ENCODE results near the gene HCN4. TPM values are rescaled to one million over a fixed set of nuclear protein-coding genes. Genes with fewer than 3 reads are reported as not detected.

Gene HCN4
- total RNA-seq, 2 experiments from 2014 or later = not detected

DNA sequence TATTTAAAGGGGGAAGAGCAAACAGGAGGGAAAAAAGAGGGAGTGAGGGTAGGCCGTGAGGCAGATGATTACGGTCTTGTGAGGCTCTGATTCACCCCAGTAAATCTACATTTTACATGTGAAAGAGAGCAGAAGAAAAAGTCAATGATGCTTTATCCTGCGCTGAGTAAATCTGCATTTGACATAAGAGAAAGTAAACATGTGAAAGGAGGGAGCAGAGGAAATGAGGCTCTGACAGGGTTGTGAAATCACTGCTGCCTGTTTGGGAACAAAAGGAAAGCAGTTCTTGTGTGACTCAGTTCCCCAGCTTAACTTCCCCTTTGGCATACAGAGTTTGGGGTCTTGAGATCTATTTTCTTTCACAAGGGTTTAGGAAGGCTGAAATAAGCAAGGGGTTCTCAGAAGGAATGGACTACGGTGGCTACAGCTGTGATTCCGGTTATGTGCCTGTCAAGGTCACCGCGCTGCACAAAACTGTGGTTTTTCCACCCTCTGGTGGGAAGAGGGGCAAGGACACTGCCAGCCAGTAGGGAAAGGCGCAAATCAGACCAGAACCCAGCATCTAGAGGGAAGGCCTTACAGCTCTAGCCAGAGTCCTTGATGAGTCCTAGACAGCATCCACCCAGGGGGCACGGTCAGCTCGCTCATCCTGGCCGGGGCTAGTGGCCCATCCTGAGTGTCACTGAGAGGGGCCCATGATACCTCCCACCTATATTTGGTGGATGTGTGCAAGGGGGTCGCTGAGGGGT, 18.9 kb upstream of the HCN4 start:
- CTCF ChIA-PET = no interaction called here
- Mint-ChIP-seq H3K4me1 (no peaks in the 10 kb centered on the region), H3K27me3 (peaks cover 19% of the 10 kb centered on the region), H3K36me3 (no peaks in the 10 kb centered on the region), H3K27ac (no peak overlapping the region), H3K4me3 (no peak overlapping the region), H3K9me3 (ENCODE audit: low read depth) (no peaks in the 10 kb centered on the region)
- ATAC-seq = no peak
- DNase-seq = no peak

DNA sequence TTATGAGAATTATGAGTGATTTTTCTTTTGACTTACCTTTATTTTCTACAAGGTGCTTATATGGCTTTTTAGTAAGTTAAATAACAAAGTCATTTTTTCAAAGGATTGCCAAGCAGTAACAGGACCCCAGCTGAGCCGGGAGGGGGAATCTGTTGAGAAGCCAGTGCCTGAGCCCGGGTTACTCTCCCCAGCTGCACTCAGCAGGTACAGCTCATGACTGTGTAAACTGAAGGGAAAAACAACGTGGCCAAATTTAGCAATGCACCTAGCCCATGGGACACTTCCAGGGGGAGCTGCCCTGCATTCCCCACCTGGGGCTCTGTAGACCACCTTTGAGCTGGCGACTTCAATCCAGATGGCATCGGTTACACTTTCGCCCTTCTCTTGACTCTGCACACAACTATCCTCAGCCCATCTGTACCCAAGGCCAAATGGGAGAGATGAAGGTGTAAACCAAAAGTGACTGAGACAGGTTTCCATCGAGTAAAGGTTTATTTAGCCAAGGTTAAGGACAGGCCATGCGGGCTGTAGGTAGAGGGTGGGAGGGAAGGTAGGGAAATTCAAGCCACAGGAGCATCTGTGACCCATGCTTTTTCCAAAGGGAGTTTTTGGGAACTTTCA, 18.2 kb upstream of the HCN4 start:
- no peaks in the 10 kb centered on the region for H3K36me3 Mint-ChIP-seq
- DNase-seq = no peak
- H3K4me3 Mint-ChIP-seq = no peak overlapping the region
- CTCF ChIA-PET = no interaction called here
- ATAC-seq = no peak
- H3K27ac Mint-ChIP-seq = no peak overlapping the region
- no peaks in the 10 kb centered on the region for H3K4me1 Mint-ChIP-seq
- no peaks in the 10 kb centered on the region for H3K9me3 Mint-ChIP-seq (ENCODE audit: low read depth)
- H3K27me3 Mint-ChIP-seq = peaks cover 19% of the 10 kb centered on the region

DNA sequence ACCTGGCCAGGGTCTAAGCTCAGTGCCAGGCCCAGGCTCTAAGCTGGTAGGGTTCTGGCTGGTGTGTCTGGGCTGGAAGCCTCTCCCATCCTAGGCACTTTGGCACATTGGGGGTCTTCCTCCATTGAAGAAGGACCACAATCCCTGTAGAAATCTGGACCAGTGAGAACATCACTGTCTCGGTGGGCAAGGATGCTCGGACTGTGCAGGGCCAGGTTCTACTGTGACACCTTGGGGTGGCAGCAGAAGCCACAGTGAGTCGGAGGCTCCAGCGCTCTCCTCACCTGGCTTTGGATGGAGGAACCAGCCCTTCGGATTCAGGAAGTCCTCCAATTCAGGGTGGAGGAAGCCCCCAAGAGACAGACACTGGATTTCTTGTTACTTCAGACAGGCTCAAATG, 17.5 kb upstream of the HCN4 start:
- no peak for DNase-seq
- H3K4me1 Mint-ChIP-seq = no peaks in the 10 kb centered on the region
- ATAC-seq = no peak
- H3K9me3 Mint-ChIP-seq (ENCODE audit: low read depth) = no peaks in the 10 kb centered on the region
- no peaks in the 10 kb centered on the region for H3K36me3 Mint-ChIP-seq
- no peak overlapping the region for H3K27ac Mint-ChIP-seq
- H3K27me3 Mint-ChIP-seq = peaks cover 19% of the 10 kb centered on the region
- CTCF ChIA-PET = no interaction called here
- H3K4me3 Mint-ChIP-seq = no peak overlapping the region

DNA sequence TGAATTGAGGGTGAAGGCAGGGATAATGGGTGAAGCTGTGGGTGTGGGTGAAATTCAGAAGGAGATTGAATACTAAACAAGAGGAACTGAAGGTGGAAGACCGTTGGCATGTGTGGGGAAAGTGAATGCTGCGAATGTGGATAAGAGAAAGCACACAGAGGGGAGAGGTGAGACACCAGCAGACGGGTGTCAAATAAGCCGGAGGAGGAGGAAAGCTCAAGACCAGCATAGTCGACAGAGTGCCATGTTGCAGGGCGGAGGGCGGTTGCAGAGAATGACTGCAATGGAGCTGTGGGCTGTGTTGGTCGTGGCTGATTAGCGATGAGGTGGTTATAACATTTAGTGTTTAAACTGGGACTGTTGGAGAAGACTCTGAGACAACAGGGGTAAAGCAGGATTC, 16.4 kb upstream of the HCN4 start:
- ATAC-seq (no peak), DNase-seq (no peak)
- Mint-ChIP-seq H3K27me3 (peaks cover 23% of the 10 kb centered on the region), H3K9me3 (ENCODE audit: low read depth) (peaks cover 2% of the 10 kb centered on the region), H3K36me3 (no peaks in the 10 kb centered on the region), H3K4me3 (no peak overlapping the region), H3K27ac (no peak overlapping the region), H3K4me1 (no peaks in the 10 kb centered on the region)
- CTCF ChIA-PET = no interaction called here

DNA sequence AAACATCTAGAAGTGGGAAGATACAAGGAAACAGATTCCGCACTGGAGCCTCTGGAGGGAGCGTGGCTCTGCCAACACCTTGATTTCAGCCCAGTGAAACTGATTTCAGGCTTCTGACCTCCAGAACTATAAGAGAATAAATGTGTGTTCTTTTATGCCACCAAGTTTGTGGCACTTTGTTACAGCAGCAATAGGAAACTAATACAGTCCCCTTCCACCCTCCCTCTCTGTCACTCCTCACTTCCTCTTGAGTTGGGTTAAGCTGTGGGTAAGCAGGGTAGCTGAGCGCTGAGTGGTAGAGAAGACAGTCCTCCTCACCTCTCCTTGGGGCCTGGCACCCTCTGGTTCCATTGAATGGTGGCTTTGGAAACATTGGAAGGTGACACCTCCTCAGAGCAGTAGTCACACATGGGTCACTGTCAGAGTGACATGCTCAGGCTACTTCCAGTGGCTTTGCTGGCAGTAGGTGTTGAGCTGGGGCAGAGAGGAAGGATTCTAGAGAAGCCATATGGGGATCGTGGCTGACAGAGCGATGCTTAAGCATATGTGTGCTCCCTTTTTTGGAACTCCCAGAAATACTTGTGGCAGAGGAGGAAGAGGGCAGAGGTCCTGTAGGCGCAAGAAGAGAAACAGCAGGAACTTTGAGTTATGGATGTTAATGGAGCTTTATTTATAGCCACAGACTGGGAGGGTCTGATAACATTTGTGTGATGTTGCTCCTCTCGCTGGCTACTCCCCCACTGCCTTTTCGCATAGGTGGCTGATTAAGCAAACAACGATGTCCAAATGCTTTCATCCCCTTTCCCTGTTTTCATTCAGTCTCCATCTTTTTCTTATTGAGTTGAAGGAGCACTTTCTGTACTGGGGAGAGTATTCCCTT, 14.8 kb upstream of the HCN4 start:
- Mint-ChIP-seq H3K4me1 (no peaks in the 10 kb centered on the region), H3K27ac (no peak overlapping the region), H3K27me3 (peaks cover 27% of the 10 kb centered on the region), H3K4me3 (no peak overlapping the region), H3K9me3 (ENCODE audit: low read depth) (peaks cover 2% of the 10 kb centered on the region), H3K36me3 (no peaks in the 10 kb centered on the region)
- ATAC-seq (no peak), DNase-seq (no peak)
- CTCF ChIA-PET = no interaction called here

DNA sequence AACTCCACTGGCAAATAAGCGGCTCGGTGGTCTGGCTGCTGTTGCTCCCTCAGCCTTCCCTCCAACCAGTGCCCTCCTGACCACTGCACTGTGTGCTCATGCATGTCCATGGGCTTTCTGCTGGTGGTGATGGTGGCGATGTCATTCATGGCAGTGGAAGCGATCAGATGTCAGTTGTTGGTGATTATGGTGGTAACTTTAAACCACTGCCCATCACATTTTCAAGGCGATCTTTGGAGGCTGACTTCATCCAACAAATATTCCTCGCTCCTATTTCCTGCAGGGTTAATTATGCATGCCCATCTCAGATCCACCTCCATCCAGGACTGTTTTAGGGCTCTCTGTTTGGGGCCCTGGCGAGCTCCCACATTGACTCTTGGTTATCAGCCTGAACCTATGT, 13.4 kb upstream of the HCN4 start:
- CTCF ChIA-PET = no interaction called here
- Mint-ChIP-seq H3K9me3 (ENCODE audit: low read depth) (peaks cover 2% of the 10 kb centered on the region), H3K36me3 (no peaks in the 10 kb centered on the region), H3K27me3 (peaks cover 27% of the 10 kb centered on the region), H3K4me1 (no peaks in the 10 kb centered on the region), H3K27ac (no peak overlapping the region), H3K4me3 (no peak overlapping the region)
- ATAC-seq (no peak), DNase-seq (no peak)

DNA sequence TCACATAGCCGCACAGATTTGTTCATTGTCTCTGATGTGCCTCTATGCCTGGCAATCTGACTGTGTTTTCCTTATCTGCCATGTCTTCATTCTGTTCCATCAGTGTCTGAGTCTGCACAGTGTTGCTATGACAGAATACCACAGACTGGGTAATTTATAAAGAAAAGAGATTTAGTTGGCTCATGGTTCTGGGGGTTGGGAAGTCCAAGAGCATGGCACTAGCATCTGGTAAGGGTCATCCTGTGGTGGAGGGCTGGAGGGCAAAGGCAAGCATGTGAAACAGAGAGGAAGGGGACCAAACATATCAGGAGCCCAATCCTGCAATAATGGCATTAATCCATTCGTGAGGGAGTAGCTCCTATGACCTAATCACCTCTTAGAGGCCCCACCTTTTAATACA, 11.9 kb upstream of the HCN4 start:
- Mint-ChIP-seq H3K4me1 (no peaks in the 10 kb centered on the region), H3K9me3 (ENCODE audit: low read depth) (peaks cover 2% of the 10 kb centered on the region), H3K27me3 (peaks cover 24% of the 10 kb centered on the region), H3K27ac (no peak overlapping the region), H3K36me3 (no peaks in the 10 kb centered on the region), H3K4me3 (no peak overlapping the region)
- no peak for ATAC-seq
- CTCF ChIA-PET = no interaction called here
- no peak for DNase-seq

DNA sequence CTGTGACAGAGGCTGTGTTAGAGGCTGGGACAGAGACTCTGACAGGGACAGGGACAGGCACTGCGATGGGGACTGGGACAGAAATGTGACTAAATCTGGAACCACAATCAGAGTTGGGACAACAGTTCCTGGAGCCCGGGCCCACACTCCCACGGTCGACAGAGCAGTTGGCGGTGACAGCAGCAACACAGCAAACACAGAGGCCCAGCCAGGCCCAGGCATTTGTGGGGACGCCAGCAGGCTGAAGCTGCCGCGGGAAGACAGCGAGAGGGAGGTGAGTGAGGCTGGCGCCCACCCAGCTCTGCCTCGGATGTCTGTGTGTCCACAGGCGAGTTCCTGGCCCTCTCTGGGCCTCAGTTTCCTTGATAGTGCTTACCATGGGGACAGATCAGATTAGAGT, 9.3 kb upstream of the HCN4 start:
- Mint-ChIP-seq H3K4me3 (no peak overlapping the region), H3K4me1 (no peaks in the 10 kb centered on the region), H3K36me3 (no peaks in the 10 kb centered on the region), H3K9me3 (ENCODE audit: low read depth) (peaks cover 2% of the 10 kb centered on the region), H3K27ac (no peak overlapping the region), H3K27me3 (peaks cover 15% of the 10 kb centered on the region)
- no peak for ATAC-seq
- CTCF ChIA-PET = no interaction called here
- DNase-seq = no peak

DNA sequence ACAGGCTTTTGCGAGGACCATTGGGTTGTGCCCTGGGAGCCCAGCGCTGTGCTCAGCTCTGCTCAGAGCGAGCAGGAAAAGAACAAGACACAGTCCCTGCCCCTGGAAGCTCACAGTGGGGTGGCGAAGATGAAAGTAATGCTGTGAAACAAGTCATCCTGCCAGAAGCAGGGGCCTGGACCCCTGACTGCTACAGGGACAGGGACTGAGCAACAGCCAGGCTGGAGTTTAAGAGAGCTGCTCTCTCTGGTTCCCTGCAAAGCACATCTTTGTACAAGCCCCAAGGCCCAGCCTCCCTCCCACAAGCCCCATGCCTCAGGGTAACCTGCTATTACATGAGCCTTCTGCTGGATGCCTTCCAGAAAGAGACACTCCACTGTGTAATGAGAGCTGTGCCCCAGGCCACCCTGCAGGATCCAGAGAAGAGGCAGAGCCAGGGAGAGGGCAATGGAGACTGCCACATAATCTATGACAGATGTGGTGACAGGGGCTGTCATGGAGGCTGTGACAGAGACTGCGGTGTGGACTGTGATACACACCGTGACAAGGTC, 7.1 kb upstream of the HCN4 start:
- no peak overlapping the region for H3K27ac Mint-ChIP-seq
- no peaks in the 10 kb centered on the region for H3K4me1 Mint-ChIP-seq
- CTCF ChIA-PET = no interaction called here
- no peaks in the 10 kb centered on the region for H3K9me3 Mint-ChIP-seq (ENCODE audit: low read depth)
- no peaks in the 10 kb centered on the region for H3K36me3 Mint-ChIP-seq
- ATAC-seq (no peak), DNase-seq (no peak)
- H3K4me3 Mint-ChIP-seq = no peak overlapping the region
- H3K27me3 Mint-ChIP-seq = peaks cover 27% of the 10 kb centered on the region

DNA sequence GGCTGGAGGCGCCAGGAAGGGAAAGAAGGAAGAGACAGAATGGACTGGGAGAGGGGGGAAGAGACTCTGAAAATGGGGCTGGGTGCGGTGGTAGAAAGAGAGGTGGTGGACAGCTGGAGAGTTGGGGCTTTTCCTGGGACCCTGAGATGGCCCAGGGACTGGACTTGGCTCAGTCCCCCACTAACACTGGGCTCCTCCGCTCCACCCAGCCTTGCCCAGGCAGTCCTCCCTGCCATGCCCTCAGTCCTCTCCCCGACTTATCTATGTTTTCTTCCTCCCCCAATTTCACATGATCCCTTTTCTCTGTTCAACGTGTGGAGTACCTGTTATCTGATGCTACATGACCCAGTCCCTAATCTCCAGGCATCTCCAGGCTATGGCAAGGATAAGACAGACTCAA, 6.3 kb upstream of the HCN4 start:
- CTCF ChIA-PET = no interaction called here
- H3K36me3 Mint-ChIP-seq = no peaks in the 10 kb centered on the region
- H3K27ac Mint-ChIP-seq = no peak overlapping the region
- no peak for DNase-seq
- H3K4me1 Mint-ChIP-seq = peaks cover 1% of the 10 kb centered on the region
- no peaks in the 10 kb centered on the region for H3K9me3 Mint-ChIP-seq (ENCODE audit: low read depth)
- peaks cover 31% of the 10 kb centered on the region for H3K27me3 Mint-ChIP-seq
- H3K4me3 Mint-ChIP-seq = no peak overlapping the region
- no peak for ATAC-seq

DNA sequence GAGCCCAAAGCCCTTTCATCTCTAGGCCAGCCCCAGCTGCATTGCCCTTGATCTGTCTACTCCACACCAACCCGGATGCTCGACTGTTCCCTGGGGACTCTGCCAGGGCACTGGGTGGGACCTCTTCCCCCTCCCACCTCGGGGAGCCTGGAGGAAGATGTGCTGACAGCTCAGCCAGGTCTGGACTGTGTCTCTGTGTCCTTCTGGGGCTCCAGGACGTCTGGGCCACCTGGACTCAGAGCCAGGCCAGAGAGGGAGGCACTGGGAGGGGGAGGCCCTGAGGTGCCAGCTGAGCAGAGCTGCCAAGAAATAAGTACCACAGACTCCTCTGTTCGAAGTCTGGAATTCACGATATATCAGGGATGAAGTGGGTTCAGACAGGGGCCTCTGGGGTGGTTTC, 5.8 kb upstream of the HCN4 start:
- no peaks in the 10 kb centered on the region for H3K9me3 Mint-ChIP-seq (ENCODE audit: low read depth)
- H3K27ac Mint-ChIP-seq = no peak overlapping the region
- ATAC-seq (no peak), DNase-seq (no peak)
- CTCF ChIA-PET = no interaction called here
- H3K36me3 Mint-ChIP-seq = no peaks in the 10 kb centered on the region
- H3K4me3 Mint-ChIP-seq = no peak overlapping the region
- H3K27me3 Mint-ChIP-seq = peaks cover 31% of the 10 kb centered on the region
- peaks cover 4% of the 10 kb centered on the region for H3K4me1 Mint-ChIP-seq

DNA sequence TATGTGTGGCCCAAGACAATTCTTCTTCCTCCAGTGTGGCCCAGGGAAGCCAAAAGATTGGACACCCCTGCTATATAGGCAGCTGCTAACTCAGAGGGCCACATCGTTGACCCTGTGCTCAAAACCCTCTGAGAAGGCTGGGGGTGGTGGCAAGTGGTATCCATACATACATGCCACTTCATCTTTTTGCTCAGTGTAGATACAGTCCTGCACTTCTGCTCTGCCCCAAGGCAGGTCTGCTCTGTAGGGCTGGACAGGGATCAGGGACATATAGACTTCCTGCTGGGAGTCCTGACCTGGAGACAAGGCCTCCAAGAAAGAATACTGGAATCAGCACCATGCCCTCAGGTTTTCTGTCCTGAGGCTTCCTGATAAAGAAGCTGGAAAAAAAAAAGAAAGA, 4.5 kb upstream of the HCN4 start:
- H3K9me3 Mint-ChIP-seq (ENCODE audit: low read depth) = no peaks in the 10 kb centered on the region
- DNase-seq = no peak
- H3K27me3 Mint-ChIP-seq = peaks cover 38% of the 10 kb centered on the region
- no peaks in the 10 kb centered on the region for H3K36me3 Mint-ChIP-seq
- no peak for ATAC-seq
- no peak overlapping the region for H3K4me3 Mint-ChIP-seq
- no peak overlapping the region for H3K27ac Mint-ChIP-seq
- peaks cover 4% of the 10 kb centered on the region for H3K4me1 Mint-ChIP-seq
- CTCF ChIA-PET = interaction anchor here (0.6 kb wide), 1 partner anchor 66 kb away, joined by 3 read pairs; no protein-coding TSS in a partner anchor

DNA sequence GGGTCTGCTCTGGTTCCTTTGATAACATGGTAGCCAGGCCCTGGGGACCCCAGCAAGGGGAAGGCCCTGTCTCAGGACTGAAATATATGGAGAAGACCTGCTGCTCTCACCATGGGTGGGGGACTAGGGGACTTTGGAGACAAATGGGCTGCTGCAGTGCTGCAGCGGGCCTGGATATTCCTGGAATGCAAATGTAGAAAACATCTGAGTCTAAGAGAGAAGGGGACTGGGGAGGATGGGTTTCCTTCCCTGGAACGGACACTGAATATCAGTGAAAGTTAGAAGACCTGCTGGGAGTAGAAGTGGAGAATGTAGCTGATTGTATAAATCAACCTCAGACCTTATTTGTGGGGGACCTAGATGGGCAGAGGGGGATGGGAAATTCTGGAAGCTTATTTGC, 3.1 kb upstream of the HCN4 start:
- Mint-ChIP-seq H3K4me3 (no peak overlapping the region), H3K4me1 (peaks cover 4% of the 10 kb centered on the region), H3K27ac (no peak overlapping the region), H3K9me3 (ENCODE audit: low read depth) (no peaks in the 10 kb centered on the region), H3K36me3 (no peaks in the 10 kb centered on the region), H3K27me3 (peaks cover 45% of the 10 kb centered on the region)
- DNase-seq (no peak), ATAC-seq (no peak)
- CTCF ChIA-PET = no interaction called here

DNA sequence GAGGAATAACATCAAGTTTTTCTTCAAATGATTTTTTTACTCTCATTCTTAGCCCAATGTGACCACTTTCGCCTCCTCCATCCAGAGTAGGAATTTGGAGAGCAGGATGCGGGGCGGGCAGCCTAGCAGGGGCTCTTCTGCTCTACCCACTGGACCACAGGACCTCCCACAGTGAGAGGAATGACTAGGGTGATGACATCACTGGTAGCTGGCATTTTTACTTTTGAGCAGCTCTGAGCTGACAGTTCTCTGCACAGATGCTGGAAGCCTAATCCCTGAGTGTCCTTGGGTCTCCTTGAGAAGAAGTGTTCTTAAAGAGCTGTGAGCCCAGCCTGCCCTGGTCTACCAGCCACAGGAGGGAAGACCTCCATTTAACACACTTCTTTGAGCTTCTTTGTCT, 1.4 kb upstream of the HCN4 start:
- no peaks in the 10 kb centered on the region for H3K36me3 Mint-ChIP-seq

More for the DNA sequence above, 1.4 kb upstream of the HCN4 start:
- H3K27ac Mint-ChIP-seq = no peak overlapping the region
- ATAC-seq (no peak), DNase-seq (no peak)
- CTCF ChIA-PET = no interaction called here
- peaks cover 4% of the 10 kb centered on the region for H3K4me1 Mint-ChIP-seq
- H3K4me3 Mint-ChIP-seq = no peak overlapping the region
- H3K9me3 Mint-ChIP-seq (ENCODE audit: low read depth) = no peaks in the 10 kb centered on the region
- peaks cover 61% of the 10 kb centered on the region for H3K27me3 Mint-ChIP-seq

Data from activated CD8-positive, alpha-beta memory T cell treated with anti-CD3 and anti-CD28 coated beads, Interleukin-2, amount 10 ng/mL, durations not matched to agents 7 days and 5 days (primary cell).